H1 (cell line): ENCODE data around the gene CMIP. TPM values are rescaled to one million over a fixed set of nuclear protein-coding genes. Genes with fewer than 3 reads are reported as not detected.

ENCODE experiments used
- CEBPB ChIP-seq: IDR thresholded peaks from 2 replicates; pipeline ENCODE4 v1.6.1; 2012; ENCODE audit warnings: low read depth, low read length
- CHD1 ChIP-seq: IDR thresholded peaks from 2 replicates; pipeline ENCODE4 v1.6.1; 2012; ENCODE audit warnings: low read depth, low read length, improper control_type of control experiment
- GABPA ChIP-seq: IDR thresholded peaks from 2 replicates; pipeline ENCODE4 v1.6.1; 2011; ENCODE audit warnings: mild to moderate bottlenecking, low read length, moderate library complexity, borderline replicate concordance; ENCODE audit not compliant: insufficient read depth
- JUN ChIP-seq: IDR thresholded peaks from 2 replicates; pipeline ENCODE4 v1.6.1; 2011; ENCODE audit warnings: low read depth, mild to moderate bottlenecking, improper control_type of control experiment, low read length
- SIRT6 ChIP-seq: IDR thresholded peaks from one replicate; pipeline ENCODE4 v1.7.1; 2012; ENCODE audit warnings: low read length, inconsistent platforms
- SIX5 ChIP-seq: IDR thresholded peaks from 2 replicates; pipeline ENCODE4 v1.6.1; 2011; ENCODE audit warnings: mild to moderate bottlenecking, low read depth, low read length
- TEAD4 ChIP-seq: IDR thresholded peaks from 2 replicates; pipeline ENCODE4 v1.6.1; 2012; ENCODE audit warnings: low read depth, low read length, inconsistent platforms, mixed read lengths
- polyA plus RNA-seq, 7 experiments: library from polyadenylated mRNA; depleted of rRNA in 3 of 7; stranded (reverse) in 5 of 7; unstranded in 2 of 7; fragments of >200 nt in 5 of 7; fragments of 200-250 nt in 2 of 7; gene quantifications; 1 replicate in 5 of 7; 2 replicates in 1 of 7; 4 replicates in 1 of 7; pipeline versions ENCODE4 v1.2.1 to v1.2.3, GENCODE V29; 2011 to 2013; ENCODE audit warnings: missing spikeins in 2 of 7, mixed read lengths in 2 of 7
- total RNA-seq: library from RNA; stranded (reverse); fragmentation: NEBNext Ultra II Directional; extraction: Animal tissue kit (Norgen Biotek cat#: 25700); gene quantifications from 2 replicates; pipeline ENCODE4 v1.2.1, GENCODE V29; 2021
- TF ChIP-seq, protein P1 (sequence below), 3 experiments: IDR thresholded peaks; 1 replicate in 2 of 3; 2 replicates in 1 of 3; pipeline versions ENCODE4 v1.5.1 to v1.6.1; 2011; ENCODE audit warnings: low read length in 3 of 3, mild to moderate bottlenecking in 3 of 3, inconsistent platforms in 2 of 3, low read depth in 1 of 3, moderate library complexity in 1 of 3; ENCODE audit not compliant: insufficient read depth in 1 of 3; ENCODE audit errors: control extremely low read depth in 1 of 3

CMIP gene
- total and polyA plus RNA-seq, 2 of the 8 experiments (the other 6 are each of a cell fraction or from before 2014, with no cell fraction given): 7.9 to 53.2 TPM

DNA sequence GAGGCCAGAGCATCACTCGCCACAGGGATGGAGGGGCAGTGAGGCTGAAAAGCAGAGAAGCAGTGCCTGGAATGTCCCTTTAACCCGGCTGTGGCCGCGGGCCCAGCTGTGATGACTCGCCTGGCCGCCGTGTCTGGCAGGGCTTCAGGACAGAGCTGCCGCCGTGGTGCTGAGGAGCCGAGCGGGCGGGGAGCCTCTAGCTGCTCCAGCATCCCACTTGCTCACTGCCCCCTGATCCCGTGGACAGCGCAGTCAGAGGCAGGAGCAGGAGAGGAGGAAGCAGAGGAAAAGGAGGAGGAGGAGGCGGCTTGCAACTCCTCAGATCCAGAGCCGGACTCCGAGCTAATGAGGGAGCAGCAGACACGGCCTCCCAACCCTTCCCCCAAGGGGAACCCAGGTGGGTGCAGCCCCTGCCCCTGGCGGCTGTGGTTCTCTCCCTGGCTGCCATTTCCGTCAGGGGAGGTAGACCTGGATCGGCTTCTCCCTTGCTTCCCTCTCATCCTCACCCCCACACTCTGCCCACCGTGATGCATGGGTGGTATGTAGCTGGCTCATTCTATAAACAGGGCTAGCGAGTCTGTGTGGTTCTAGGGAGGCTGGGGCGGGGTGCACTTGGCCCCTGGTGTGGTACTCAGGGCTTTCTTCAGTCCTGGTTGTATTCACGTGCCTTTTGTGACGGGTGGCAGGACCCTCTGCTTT is 165.7 kb downstream of the CMIP start (continued):
- TF ChIP-seq CHD1: no peak
- no peak for TF ChIP-seq GABPA
- TF ChIP-seq, protein P1, sequence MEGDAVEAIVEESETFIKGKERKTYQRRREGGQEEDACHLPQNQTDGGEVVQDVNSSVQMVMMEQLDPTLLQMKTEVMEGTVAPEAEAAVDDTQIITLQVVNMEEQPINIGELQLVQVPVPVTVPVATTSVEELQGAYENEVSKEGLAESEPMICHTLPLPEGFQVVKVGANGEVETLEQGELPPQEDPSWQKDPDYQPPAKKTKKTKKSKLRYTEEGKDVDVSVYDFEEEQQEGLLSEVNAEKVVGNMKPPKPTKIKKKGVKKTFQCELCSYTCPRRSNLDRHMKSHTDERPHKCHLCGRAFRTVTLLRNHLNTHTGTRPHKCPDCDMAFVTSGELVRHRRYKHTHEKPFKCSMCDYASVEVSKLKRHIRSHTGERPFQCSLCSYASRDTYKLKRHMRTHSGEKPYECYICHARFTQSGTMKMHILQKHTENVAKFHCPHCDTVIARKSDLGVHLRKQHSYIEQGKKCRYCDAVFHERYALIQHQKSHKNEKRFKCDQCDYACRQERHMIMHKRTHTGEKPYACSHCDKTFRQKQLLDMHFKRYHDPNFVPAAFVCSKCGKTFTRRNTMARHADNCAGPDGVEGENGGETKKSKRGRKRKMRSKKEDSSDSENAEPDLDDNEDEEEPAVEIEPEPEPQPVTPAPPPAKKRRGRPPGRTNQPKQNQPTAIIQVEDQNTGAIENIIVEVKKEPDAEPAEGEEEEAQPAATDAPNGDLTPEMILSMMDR (IDR thresholded peaks at IDR 0.05; ENCODE audit: control extremely low read depth in 1 of 3, insufficient read depth in 1 of 3, low read depth in 1 of 3, low read length in 3 of 3): no peak
- TF ChIP-seq SIX5: no peak
- no peak for TF ChIP-seq SIRT6
- no peak for TF ChIP-seq CEBPB
- no peak for TF ChIP-seq TEAD4
- TF ChIP-seq JUN: no peak
